HG03097 (cell line): ENCODE measurements around the gene PHACTR2.

Source experiments
- ATAC-seq: cut with Tn5 transposase; IDR thresholded peaks from one replicate; pipeline ENCODE4 v1.9.1; 2021; ENCODE audit not compliant: unreplicated experiment, low FRiP score

PHACTR2 gene

GRCh38 chr6:143696664-143697000 lies 18.9 kb downstream of the PHACTR2 start:
- no peak for ATAC-seq

- no peak for ATAC-seq
Observed at GRCh38 chr6:143697076-143697800, 19.5 kb downstream of the PHACTR2 start.

GRCh38 chr6:143698329-143698728 lies 20.6 kb downstream of the PHACTR2 start:
- ATAC-seq: no peak

GRCh38 chr6:143698759-143699429 lies 21.1 kb downstream of the PHACTR2 start:
- ATAC-seq: no peak

GRCh38 chr6:143699430-143699825 lies 21.7 kb downstream of the PHACTR2 start:
- ATAC-seq: no peak

- ATAC-seq: no peak
Observed at GRCh38 chr6:143700684-143701348, 23.1 kb downstream of the PHACTR2 start.

GRCh38 chr6:143701349-143702234 lies 23.8 kb downstream of the PHACTR2 start:
- no peak for ATAC-seq

- ATAC-seq: no peak
Observed at GRCh38 chr6:143705569-143705968, 27.8 kb downstream of the PHACTR2 start.

GRCh38 chr6:143707697-143708096 lies 29.9 kb downstream of the PHACTR2 start:
- ATAC-seq: no peak

- no peak for ATAC-seq
Observed at GRCh38 chr6:143708889-143709288, 31.1 kb downstream of the PHACTR2 start.

GRCh38 chr6:143711714-143712113 lies 33.9 kb downstream of the PHACTR2 start:
- ATAC-seq: no peak

- no peak for ATAC-seq
Observed at GRCh38 chr6:143718472-143718871, 40.7 kb downstream of the PHACTR2 start.

GRCh38 chr6:143721642-143722041 lies 43.9 kb downstream of the PHACTR2 start:
- no peak for ATAC-seq

- no peak for ATAC-seq
Observed at GRCh38 chr6:143724876-143725275, 47.1 kb downstream of the PHACTR2 start.

- no peak for ATAC-seq
Observed at GRCh38 chr6:143726015-143726647, 48.4 kb downstream of the PHACTR2 start.

- no peak for ATAC-seq
Observed at GRCh38 chr6:143727035-143727434, 49.3 kb downstream of the PHACTR2 start.

- ATAC-seq: no peak
Observed at GRCh38 chr6:143731789-143732188, 54.0 kb downstream of the PHACTR2 start.

GRCh38 chr6:143732536-143732935 lies 54.8 kb downstream of the PHACTR2 start:
- ATAC-seq: no peak

GRCh38 chr6:143733510-143733909 lies 55.7 kb downstream of the PHACTR2 start:
- ATAC-seq: no peak

- no peak for ATAC-seq
Observed at GRCh38 chr6:143734641-143735063, 56.9 kb downstream of the PHACTR2 start.
